Measurements from ENCODE around the gene CHDH.

The CHDH gene

DNA sequence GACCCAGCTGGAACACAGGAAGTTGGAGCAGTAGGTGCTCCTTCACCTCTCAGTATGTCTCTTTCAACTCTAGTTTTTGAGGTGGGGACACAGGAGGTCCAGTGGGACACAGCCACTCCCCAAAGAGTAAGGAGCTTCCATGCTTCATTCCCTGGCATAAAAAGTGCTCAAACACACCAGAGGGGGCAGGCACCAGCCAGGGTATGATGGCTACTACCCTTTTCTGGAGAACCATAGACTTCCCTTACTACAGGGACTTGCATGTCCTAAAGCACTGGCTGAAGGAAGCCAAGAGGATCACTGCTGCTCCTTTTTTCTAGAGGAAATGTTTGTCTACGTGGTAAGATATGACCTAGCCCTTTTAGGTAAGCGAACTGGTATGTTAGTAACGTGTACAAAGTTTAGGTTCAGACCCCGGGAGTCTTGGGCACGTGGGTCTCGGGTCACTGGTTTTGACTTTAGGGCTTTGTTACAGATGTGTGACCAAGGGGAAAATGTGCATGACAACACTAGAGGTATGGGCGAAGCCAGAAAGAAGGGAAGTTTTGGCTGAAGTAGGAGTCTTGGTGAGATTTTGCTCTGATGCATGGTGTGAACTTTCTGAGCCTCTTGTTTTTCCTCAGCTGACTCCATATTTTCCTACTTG is 12.0 kb upstream of the CHDH start:
- H3K9me2 ChIP-seq (replicated peaks; ENCODE audit: control insufficient read depth, low read length), result no peaks in the 10 kb centered on the region
- H4K20me1 ChIP-seq (ENCODE audit: control insufficient read depth, insufficient read depth, low read depth, low read length), result no peaks in the 10 kb centered on the region
- no peak for TF ChIP-seq EZH2phosphoT487 (IDR thresholded peaks at IDR 0.05; ENCODE audit: borderline replicate concordance, low read length)
- TF ChIP-seq, protein P1, sequence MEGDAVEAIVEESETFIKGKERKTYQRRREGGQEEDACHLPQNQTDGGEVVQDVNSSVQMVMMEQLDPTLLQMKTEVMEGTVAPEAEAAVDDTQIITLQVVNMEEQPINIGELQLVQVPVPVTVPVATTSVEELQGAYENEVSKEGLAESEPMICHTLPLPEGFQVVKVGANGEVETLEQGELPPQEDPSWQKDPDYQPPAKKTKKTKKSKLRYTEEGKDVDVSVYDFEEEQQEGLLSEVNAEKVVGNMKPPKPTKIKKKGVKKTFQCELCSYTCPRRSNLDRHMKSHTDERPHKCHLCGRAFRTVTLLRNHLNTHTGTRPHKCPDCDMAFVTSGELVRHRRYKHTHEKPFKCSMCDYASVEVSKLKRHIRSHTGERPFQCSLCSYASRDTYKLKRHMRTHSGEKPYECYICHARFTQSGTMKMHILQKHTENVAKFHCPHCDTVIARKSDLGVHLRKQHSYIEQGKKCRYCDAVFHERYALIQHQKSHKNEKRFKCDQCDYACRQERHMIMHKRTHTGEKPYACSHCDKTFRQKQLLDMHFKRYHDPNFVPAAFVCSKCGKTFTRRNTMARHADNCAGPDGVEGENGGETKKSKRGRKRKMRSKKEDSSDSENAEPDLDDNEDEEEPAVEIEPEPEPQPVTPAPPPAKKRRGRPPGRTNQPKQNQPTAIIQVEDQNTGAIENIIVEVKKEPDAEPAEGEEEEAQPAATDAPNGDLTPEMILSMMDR (IDR thresholded peaks at IDR 0.05; ENCODE audit: low read depth, low read length, poor library complexity, severe bottlenecking), result no peak
- H3K4me3 ChIP-seq (ENCODE audit: low read length), result no peak overlapping the region
- H3K27me3 ChIP-seq (ENCODE audit: control insufficient read depth, low read length), result no peaks in the 10 kb centered on the region
- H3K27ac ChIP-seq (ENCODE audit: low read depth, low read length), result no peak overlapping the region
- no peaks in the 10 kb centered on the region for H3K79me2 ChIP-seq (ENCODE audit: control insufficient read depth, low read length)
- H3K4me2 ChIP-seq (ENCODE audit: low read length), result no peak overlapping the region
- no peaks in the 10 kb centered on the region for H3K9me3 ChIP-seq (ENCODE audit: control insufficient read depth, insufficient read depth, low read length)
- peaks cover 22% of the 10 kb centered on the region for H3K36me3 ChIP-seq (ENCODE audit: control insufficient read depth, low read length)
- no peaks in the 10 kb centered on the region for H3F3A ChIP-seq (ENCODE audit: control insufficient read depth, insufficient read depth)
- H3K4me1 ChIP-seq (ENCODE audit: control insufficient read depth, low read length), result peaks cover 4% of the 10 kb centered on the region

DNA sequence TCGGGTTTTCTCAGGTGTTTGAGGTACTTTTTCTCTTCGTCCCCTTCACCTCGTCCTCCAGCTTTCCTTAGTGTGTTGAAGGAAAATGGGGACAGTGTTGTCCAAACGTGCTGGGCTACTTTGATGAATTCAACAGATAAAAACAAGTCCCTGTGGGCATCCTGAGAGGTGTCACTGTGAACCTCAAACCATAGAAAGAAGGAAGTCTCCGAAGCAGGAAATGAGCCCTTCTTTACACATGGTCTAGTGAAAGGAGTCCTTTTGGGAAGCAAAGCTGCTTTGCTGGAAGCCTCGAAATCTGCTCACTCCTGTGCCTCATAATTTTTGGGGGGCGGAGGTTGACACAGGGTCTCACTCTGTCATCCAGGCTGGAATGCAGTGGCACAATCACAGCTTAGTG is 10.7 kb upstream of the CHDH start:
- no peaks in the 10 kb centered on the region for H3K9me2 ChIP-seq (replicated peaks; ENCODE audit: control insufficient read depth, low read length)
- no peak overlapping the region for H3K4me3 ChIP-seq (ENCODE audit: low read length)
- TF ChIP-seq, protein P1 (IDR thresholded peaks at IDR 0.05; ENCODE audit: low read depth, low read length, poor library complexity, severe bottlenecking), result no peak
- TF ChIP-seq EZH2phosphoT487 (IDR thresholded peaks at IDR 0.05; ENCODE audit: borderline replicate concordance, low read length), result no peak
- no peak overlapping the region for H3K27ac ChIP-seq (ENCODE audit: low read depth, low read length)
- H3K9me3 ChIP-seq (ENCODE audit: control insufficient read depth, insufficient read depth, low read length), result no peaks in the 10 kb centered on the region
- H3K4me1 ChIP-seq (ENCODE audit: control insufficient read depth, low read length), result no peaks in the 10 kb centered on the region
- H3K79me2 ChIP-seq (ENCODE audit: control insufficient read depth, low read length), result no peaks in the 10 kb centered on the region
- H4K20me1 ChIP-seq (ENCODE audit: control insufficient read depth, insufficient read depth, low read depth, low read length), result no peaks in the 10 kb centered on the region
- no peaks in the 10 kb centered on the region for H3F3A ChIP-seq (ENCODE audit: control insufficient read depth, insufficient read depth)
- peaks cover 11% of the 10 kb centered on the region for H3K36me3 ChIP-seq (ENCODE audit: control insufficient read depth, low read length)
- H3K4me2 ChIP-seq (ENCODE audit: low read length), result no peak overlapping the region
- H3K27me3 ChIP-seq (ENCODE audit: control insufficient read depth, low read length), result no peaks in the 10 kb centered on the region

DNA sequence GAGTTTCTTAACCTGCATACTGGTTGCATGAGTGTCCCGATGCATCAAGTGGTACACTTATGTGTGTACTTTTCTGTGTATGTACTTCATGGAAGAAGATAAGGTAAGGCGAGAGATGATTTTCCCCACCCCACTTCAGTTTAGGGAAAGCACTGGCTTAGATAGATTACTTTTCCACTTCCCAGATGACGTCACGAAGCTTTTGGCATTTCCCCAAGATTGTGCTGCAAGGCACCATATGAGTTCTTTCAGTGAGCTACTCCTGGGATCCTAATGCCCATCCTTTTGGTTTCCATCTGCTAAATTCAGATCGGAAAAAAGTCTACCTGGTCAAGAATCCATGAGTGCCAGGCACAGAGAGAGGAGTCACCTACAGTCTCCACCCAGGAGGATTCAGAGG is 4.7 kb upstream of the CHDH start:
- H3K4me1 ChIP-seq (ENCODE audit: control insufficient read depth, low read length), result no peaks in the 10 kb centered on the region
- no peak for TF ChIP-seq EZH2phosphoT487 (IDR thresholded peaks at IDR 0.05; ENCODE audit: borderline replicate concordance, low read length)
- TF ChIP-seq, protein P1 (IDR thresholded peaks at IDR 0.05; ENCODE audit: low read depth, low read length, poor library complexity, severe bottlenecking), result no peak
- H3K27me3 ChIP-seq (ENCODE audit: control insufficient read depth, low read length), result peaks cover 17% of the 10 kb centered on the region
- no peaks in the 10 kb centered on the region for H3K36me3 ChIP-seq (ENCODE audit: control insufficient read depth, low read length)
- no peaks in the 10 kb centered on the region for H3F3A ChIP-seq (ENCODE audit: control insufficient read depth, insufficient read depth)
- no peaks in the 10 kb centered on the region for H4K20me1 ChIP-seq (ENCODE audit: control insufficient read depth, insufficient read depth, low read depth, low read length)
- no peaks in the 10 kb centered on the region for H3K9me2 ChIP-seq (replicated peaks; ENCODE audit: control insufficient read depth, low read length)
- no peak overlapping the region for H3K27ac ChIP-seq (ENCODE audit: low read depth, low read length)
- H3K9me3 ChIP-seq (ENCODE audit: control insufficient read depth, insufficient read depth, low read length), result no peaks in the 10 kb centered on the region
- no peaks in the 10 kb centered on the region for H3K79me2 ChIP-seq (ENCODE audit: control insufficient read depth, low read length)
- no peak overlapping the region for H3K4me3 ChIP-seq (ENCODE audit: low read length)
- no peak overlapping the region for H3K4me2 ChIP-seq (ENCODE audit: low read length)
